Tibial nerve (tissue), 3 donors: ENCODE data around the gene FAM72A.

Experiments used
- POLR2A ChIP-seq, 2 donors: fragments of 450-650 bp; IDR thresholded peaks; one replicate each; pipeline ENCODE4 v1.6.1; 2017; ENCODE audit warnings: antibody characterized with exemption in 2 of 2, mild to moderate bottlenecking in 2 of 2, moderate library complexity in 2 of 2
- TF ChIP-seq, protein P1 (sequence below), 5 experiments: fragments of 200-600 bp in 3 of 5; fragments of 450-650 bp in 2 of 5; sonication (generic) in 3 of 5; IDR thresholded peaks; one replicate each; pipeline ENCODE4 v1.5.1; 2016 to 2019; ENCODE audit warnings: antibody characterized with exemption in 5 of 5, mild to moderate bottlenecking in 3 of 5, moderate library complexity in 2 of 5

DNA sequence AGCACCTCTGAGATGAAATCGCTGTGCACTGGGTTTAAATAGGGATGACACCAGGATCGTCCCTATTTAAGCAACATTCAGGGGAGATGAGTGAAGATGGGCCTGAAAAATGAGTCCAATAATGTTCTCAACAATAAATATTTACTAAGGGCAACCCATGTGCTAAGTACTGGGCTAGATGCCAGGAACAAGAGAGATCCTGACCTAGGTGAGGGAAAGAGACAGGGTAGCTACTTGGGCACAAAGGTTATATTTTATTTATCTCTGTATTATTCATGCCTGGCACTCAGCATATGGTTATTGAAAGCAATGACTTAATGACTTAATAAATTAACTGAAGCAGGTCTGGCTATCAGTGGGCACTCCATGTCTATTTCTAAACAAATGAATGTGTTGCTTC is 58.0 kb downstream of the FAM72A start:
- no peak for TF ChIP-seq POLR2A (IDR thresholded peaks at IDR 0.05)
- TF ChIP-seq, protein P1, sequence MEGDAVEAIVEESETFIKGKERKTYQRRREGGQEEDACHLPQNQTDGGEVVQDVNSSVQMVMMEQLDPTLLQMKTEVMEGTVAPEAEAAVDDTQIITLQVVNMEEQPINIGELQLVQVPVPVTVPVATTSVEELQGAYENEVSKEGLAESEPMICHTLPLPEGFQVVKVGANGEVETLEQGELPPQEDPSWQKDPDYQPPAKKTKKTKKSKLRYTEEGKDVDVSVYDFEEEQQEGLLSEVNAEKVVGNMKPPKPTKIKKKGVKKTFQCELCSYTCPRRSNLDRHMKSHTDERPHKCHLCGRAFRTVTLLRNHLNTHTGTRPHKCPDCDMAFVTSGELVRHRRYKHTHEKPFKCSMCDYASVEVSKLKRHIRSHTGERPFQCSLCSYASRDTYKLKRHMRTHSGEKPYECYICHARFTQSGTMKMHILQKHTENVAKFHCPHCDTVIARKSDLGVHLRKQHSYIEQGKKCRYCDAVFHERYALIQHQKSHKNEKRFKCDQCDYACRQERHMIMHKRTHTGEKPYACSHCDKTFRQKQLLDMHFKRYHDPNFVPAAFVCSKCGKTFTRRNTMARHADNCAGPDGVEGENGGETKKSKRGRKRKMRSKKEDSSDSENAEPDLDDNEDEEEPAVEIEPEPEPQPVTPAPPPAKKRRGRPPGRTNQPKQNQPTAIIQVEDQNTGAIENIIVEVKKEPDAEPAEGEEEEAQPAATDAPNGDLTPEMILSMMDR (IDR thresholded peaks at IDR 0.05): no peak
